Measurements from ENCODE around the gene UVSSA.

UVSSA gene, protein sequence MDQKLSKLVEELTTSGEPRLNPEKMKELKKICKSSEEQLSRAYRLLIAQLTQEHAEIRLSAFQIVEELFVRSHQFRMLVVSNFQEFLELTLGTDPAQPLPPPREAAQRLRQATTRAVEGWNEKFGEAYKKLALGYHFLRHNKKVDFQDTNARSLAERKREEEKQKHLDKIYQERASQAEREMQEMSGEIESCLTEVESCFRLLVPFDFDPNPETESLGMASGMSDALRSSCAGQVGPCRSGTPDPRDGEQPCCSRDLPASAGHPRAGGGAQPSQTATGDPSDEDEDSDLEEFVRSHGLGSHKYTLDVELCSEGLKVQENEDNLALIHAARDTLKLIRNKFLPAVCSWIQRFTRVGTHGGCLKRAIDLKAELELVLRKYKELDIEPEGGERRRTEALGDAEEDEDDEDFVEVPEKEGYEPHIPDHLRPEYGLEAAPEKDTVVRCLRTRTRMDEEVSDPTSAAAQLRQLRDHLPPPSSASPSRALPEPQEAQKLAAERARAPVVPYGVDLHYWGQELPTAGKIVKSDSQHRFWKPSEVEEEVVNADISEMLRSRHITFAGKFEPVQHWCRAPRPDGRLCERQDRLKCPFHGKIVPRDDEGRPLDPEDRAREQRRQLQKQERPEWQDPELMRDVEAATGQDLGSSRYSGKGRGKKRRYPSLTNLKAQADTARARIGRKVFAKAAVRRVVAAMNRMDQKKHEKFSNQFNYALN

GRCh38 chr4:1346781-1347409 lies at the start of gene UVSSA:
Gene UVSSA, plus strand, starts transcription at chr4:1347208. Its CDS starts 884 bp downstream, at chr4:1348092.
- DNase-seq = peak; percentile 96

DNA sequence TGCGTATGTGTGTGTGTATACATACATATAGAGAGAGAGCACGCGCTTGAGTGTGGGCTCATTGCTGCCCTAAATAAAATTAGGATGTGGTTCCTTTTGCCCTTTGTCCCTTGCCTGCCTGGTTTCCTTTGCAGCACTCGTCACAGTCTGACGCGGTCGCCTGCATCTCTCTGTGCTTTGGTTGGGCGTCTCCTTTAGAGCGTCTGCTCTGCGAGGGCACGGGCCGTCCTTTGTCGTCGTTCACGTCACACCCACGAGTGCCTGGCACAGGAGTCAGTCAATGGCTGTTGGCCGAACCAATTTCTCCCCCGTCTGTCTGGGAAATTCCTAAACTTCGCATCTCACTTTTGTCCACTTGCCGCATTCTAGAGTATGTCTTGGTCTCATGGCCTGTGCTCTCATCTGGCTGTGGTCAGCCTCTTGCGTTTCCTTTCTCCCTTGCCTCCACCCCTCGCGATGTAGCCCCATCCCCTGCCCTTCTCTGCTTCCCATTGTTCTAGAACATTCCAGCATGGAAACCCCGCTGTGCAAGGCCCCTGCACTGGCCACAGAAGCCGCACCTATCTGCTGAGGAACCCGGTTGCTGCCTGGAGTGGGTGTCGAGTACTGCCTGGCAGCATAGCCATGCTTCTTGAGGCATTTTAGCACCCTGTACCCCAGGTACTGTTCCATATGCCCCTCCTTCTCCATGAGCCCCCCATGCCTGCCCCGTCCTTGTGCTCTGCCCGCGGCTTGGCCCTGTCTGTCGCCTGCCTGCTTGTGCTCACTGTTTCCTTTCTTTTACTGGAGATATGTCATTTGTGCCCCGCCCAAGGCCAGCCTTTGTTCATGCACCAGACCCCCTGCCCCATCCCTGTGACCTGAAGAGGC lies 49.3 kb upstream of the UVSSA start:
- no peak for DNase-seq

GRCh38 chr4:1298461-1298860 lies 48.5 kb upstream of the UVSSA start:
- no peak for DNase-seq

DNA sequence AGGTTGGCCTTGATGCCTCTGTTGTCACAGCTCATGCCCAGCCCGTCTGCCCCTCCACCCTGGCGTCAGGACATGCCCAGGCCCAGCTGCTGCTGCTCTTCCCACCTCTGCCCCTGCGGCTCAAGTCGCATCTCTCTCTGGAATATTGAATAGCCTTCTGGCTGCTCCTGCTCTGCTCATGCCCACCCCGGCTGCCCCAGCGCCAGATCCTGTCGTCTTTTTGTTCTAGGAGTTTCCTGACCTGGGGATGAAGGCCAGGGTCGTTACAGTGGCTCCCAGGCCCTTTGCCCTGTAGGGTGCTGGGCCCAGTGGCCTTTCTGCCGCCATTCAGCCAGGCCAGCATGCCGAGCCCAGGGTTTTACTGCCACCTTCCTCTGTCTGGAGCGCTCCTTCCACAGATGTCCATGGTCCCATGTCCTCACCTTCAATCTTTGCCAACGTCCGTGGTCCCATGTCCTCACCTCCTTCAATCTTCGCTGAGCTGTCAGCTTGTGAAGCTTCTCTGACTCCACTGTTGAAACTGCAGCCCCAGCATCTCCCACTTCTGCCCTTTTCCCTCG lies 47.6 kb upstream of the UVSSA start:
- DNase-seq = no peak

- DNase-seq = no peak
Measured at GRCh38 chr4:1300466-1301455, 46.2 kb upstream of the UVSSA start.

GRCh38 chr4:1302159-1302558 lies 44.8 kb upstream of the UVSSA start:
- no peak for DNase-seq

DNA sequence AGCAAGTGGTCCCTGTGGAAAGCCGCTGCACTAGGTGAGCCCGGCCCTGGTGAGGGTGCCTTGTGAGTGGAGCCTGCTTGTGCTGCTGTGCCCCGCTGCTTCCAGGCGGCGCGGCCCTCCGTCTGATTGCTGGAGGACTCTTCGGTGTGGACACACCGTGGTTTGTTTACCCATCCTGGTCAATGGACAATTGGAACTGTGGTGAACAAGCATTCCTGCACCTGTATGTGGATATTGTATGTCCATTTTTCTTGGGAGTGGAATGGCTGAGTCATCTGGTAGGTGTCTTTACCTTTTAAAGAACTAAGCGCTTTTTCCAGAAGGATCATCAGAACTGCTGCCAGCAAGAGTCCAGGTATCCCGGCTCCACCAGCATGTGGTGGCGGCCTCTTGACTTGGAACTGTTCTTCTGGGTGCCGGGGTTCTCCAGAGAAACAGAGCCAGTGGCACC lies 41.7 kb upstream of the UVSSA start:
- no peak for DNase-seq

DNA sequence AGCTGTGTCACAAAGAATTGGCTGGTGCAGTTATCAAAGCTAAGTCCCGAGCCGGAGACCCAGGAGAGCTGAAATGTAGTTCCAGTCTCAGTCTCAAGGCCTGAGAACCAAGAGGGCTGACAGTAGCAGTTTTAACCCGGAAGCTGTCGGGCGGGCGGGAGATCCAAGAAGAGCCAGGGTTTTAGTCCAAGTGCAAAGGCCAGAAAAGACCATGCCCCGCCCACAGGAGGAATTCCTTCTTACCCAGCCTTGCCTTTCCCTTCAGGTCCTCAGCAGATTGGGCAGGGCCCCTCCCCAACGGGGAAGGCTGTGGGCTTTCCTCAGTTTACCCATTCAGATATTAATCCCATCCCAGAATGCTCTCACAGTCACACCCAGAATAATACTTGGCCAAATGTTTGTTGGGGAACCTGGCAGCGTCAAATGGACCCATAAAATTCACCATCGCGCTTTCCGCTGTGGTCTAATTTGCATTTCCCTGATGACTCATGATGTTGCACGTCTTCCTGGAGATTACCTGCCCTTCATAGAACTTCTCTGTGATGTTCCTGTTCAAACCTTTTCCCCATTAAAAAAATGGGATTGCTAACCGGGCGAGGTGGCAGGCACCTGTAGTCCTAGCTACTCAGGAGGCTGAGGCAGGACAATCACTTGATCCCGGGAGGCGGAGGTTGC lies 41.1 kb upstream of the UVSSA start:
- DNase-seq = no peak

DNA sequence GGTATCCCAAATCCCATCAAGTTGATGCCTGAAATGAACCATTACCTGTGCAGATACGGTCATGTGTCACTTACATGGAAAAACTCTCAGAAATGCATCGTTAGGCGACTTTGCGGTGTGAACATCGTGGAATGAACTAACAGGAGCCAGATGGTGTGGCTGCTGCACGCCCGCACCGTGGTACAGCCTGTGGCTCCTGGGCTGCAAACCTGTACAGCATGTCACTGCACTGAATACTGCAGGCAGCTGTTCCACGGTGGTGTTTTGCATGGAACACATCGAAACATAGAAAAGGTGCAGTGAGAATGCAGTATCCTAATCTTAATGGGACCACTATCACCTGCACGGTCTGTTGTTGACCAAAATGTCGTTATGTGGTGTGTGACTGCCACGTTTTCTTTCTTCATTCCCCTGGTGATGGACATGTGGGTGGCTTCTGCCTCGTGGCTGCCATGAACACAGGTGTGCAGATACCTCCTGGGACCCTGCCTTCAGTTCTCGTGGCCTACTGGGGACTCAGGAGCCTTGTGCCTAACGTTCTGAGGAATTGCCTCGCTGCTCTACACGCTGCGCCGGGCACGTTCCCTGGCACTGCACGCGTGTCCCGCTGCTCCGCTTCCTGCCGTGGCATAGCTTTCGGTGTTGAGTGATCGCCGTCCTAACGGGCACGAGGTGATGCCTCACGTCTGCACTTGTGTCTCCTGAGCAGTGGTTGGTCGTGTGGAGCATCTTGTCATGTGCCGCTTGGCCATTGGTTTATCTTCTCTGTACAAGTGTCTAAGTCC lies 38.9 kb upstream of the UVSSA start:
- no peak for DNase-seq

GRCh38 chr4:1309261-1310010 lies 37.6 kb upstream of the UVSSA start:
- peak; percentile 77 for DNase-seq

DNA sequence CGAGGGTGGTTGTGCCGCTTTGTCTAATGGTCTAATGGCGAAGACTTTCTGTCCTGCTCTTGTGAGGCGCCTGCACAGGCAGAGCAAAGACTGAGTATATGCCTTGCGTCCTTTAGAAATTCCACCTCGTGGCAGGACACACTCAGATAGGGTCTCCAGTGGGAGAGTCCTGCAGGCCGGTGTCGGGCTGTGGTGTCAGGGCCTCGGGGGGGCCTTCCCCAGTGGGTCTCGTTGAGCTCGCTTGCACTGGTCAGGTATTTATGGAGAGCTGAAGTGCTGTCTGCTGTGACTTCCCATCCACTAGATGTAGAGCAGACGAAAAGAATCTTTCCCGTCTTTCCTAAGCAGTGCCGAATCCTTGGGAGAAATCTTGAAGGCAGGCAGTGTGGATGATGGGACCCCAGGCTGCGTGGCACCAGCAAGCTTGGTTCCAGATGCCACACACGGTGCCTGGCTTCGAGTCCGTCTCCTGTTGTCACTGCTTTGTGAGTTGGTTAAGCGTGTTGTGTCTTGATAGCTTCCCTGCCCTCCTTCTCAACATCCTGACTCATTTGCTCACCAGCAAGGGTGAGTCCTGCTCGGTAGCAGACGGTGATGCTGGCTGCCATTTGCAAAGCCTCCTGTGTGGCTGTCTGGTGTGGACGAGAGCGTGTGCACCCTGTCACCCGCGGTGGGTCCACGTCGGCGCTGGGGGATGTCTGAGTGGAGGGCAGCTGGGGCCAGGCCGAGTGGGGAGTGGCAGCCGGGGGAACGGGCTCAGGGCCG lies 36.8 kb upstream of the UVSSA start:
- DNase-seq = no peak

- no peak for DNase-seq
Measured at GRCh38 chr4:1310796-1311631, 36.0 kb upstream of the UVSSA start.

DNA sequence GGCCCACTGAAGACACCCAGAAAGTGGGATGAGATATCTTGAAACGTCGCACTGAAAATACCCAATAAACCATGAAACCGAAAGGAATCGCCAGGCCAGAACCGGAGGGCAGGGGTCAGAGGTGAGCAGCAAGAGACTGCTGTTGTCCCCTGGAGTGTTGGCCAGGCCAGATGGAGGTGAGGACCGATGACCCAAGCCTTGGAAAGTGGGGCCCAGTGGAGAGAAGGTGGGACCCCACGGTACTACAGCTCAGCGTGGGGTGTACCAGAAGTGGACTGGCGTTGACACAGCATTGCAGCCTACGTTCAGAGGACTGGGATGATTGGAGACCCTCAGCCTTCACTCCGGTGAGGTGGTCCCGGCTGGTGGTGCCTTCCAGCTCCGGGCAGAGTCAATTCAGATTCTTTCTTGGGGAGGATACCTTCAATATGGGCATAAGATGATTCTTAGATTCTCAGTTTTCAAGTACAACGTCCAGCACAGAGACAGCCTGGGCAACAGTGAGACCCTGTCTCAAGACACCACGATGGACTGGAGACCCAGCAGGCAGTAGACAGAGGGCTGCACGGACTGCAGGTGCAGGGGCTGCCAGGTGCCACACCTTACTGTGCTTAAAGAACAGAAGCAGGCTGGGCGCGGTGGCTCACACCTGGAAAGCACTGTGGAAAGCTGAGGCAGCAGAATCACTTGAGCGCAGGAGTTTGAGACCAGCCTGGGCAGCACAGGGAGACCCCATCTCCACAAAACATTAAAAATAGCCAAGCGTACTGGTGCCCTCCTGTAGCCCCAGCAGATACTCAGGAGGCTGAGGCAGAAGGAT lies 34.0 kb upstream of the UVSSA start:
- DNase-seq = no peak

GRCh38 chr4:1315306-1315705 lies 31.7 kb upstream of the UVSSA start:
- DNase-seq = no peak

GRCh38 chr4:1315836-1316536 lies 31.0 kb upstream of the UVSSA start:
- DNase-seq = no peak
